ENCODE measurements around the gene ARSK. TPM values are rescaled to one million over a fixed set of nuclear protein-coding genes. Genes with fewer than 3 reads are reported as not detected.

Gene ARSK
- total RNA-seq, 1 donor from 2014 or later, result 9.1 TPM

DNA sequence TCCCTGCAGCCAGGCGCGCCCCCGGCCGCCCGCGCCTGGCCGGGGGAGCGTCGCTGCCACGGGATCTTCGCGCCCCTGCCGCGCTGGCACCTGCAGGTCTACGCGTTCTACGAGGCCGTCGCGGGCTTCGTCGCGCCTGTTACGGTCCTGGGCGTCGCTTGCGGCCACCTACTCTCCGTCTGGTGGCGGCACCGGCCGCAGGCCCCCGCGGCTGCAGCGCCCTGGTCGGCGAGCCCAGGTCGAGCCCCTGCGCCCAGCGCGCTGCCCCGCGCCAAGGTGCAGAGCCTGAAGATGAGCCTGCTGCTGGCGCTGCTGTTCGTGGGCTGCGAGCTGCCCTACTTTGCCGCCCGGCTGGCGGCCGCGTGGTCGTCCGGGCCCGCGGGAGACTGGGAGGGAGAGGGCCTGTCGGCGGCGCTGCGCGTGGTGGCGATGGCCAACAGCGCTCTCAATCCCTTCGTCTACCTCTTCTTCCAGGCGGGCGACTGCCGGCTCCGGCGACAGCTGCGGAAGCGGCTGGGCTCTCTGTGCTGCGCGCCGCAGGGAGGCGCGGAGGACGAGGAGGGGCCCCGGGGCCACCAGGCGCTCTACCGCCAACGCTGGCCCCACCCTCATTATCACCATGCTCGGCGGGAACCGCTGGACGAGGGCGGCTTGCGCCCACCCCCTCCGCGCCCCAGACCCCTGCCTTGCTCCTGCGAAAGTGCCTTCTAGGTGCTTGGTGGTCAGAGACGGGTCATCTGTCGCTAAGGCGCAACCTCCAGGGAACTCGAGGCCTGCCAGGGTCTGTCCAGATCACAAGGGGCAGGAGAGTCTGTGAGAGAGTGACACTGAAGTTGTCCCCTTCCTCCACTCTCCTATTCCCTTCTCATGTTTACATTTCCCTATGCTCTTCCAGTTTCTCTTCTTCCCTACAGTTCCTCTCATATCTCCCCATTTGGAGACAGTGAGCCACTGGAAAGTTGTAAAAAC lies 66.3 kb downstream of the ARSK start:
- TF ChIP-seq POLR2A (IDR thresholded peaks at IDR 0.05) (no peak), POLR2AphosphoS5 (IDR thresholded peaks at IDR 0.05; ENCODE audit: insufficient read depth in 1 of 2, low read depth in 1 of 2) (peak in 1 of 2 donors; percentile 42)
- TF ChIP-seq, protein P1, sequence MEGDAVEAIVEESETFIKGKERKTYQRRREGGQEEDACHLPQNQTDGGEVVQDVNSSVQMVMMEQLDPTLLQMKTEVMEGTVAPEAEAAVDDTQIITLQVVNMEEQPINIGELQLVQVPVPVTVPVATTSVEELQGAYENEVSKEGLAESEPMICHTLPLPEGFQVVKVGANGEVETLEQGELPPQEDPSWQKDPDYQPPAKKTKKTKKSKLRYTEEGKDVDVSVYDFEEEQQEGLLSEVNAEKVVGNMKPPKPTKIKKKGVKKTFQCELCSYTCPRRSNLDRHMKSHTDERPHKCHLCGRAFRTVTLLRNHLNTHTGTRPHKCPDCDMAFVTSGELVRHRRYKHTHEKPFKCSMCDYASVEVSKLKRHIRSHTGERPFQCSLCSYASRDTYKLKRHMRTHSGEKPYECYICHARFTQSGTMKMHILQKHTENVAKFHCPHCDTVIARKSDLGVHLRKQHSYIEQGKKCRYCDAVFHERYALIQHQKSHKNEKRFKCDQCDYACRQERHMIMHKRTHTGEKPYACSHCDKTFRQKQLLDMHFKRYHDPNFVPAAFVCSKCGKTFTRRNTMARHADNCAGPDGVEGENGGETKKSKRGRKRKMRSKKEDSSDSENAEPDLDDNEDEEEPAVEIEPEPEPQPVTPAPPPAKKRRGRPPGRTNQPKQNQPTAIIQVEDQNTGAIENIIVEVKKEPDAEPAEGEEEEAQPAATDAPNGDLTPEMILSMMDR (IDR thresholded peaks at IDR 0.05), result no peak
- intact Hi-C loops (cut with DNase I), result loop anchor here (10.0 kb wide), 1 partner anchor 66 kb away; the partner anchor contains the start of genes ARSK and SKIC3
- peaks cover 21% of the 10 kb centered on the region for H3K4me1 ChIP-seq
- H3K27me3 ChIP-seq, result no peaks in the 10 kb centered on the region
- H3K27ac ChIP-seq, result peak overlapping the region; percentile 19
- H3K9me3 ChIP-seq, result no peaks in the 10 kb centered on the region
- H3K36me3 ChIP-seq, result no peaks in the 10 kb centered on the region
- H3K4me3 ChIP-seq, result peak overlapping the region; percentile 56 to 66
- no peak for DNase-seq (ENCODE audit: extremely low spot score in 2 of 2)

DNA sequence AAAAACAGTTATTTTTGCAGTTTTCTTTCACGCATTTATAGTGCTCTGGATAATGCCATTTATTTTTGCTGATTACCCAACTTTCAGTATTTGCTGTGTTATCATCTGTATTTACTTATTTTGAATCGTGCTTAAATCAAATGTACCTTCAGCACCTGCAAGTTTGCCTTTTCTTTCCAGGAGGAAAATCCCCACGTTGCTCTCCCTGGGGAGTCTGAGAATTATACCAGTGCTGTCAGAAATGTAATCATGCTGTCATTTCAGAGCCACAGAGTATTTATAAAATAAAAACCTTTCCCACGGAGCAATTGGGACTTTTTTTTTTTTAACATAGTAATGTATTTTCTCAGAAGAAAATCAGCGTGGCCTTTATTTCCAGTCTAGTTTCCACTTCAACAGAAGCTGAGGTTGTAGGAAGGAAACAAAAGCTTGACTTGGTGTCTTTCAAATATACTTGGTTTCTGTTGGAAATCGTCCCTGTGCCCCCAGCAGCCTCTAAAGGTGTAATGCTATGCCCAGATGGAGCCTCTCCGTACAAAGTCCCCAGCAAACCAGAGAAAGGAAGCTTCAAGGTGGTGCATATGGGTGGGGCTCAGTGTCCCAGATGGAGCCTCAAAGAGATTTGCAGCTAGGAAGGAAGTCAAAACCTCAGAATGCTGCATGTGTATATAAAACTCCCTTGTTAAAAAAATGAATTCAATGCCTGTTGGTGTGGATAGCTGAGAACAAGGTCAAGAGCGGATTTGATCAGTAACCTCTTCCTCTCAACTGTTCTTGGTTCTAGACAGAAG lies 67.1 kb downstream of the ARSK start:
- no peaks in the 10 kb centered on the region for H3K9me3 ChIP-seq
- no peaks in the 10 kb centered on the region for H3K27me3 ChIP-seq
- DNase-seq (ENCODE audit: extremely low spot score in 2 of 2), result no peak
- no peak overlapping the region for H3K27ac ChIP-seq
- no peaks in the 10 kb centered on the region for H3K36me3 ChIP-seq
- peaks cover 21% of the 10 kb centered on the region for H3K4me1 ChIP-seq
- intact Hi-C loops (cut with DNase I), result loop anchor here (10.0 kb wide), 1 partner anchor 67 kb away; the partner anchor contains the start of genes ARSK and SKIC3
- TF ChIP-seq, protein P1 (IDR thresholded peaks at IDR 0.05), result no peak
- no peak for TF ChIP-seq POLR2AphosphoS5 (IDR thresholded peaks at IDR 0.05; ENCODE audit: insufficient read depth in 1 of 2, low read depth in 1 of 2)
- TF ChIP-seq POLR2A (IDR thresholded peaks at IDR 0.05), result no peak
- no peak overlapping the region for H3K4me3 ChIP-seq

DNA sequence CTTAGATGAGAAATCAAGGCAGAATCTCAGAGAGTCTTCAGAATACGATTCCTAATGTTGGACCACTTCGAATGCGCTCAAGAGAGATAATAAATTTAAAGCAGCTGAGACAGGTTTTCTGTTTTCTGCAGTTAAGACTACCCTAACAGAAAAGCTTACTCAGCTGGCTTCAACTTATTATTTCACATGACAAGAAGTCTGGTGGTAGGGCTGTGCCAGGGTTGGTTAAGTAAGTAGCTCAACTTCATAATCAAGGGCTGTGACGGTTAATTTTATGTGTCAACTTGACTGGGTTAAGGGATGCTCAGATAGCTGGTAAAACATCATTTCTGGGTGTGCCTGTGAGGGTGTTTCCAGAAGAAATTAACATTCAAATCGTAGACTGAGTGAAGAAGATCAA lies 68.8 kb downstream of the ARSK start:
- H3K36me3 ChIP-seq, result no peaks in the 10 kb centered on the region
- H3K4me1 ChIP-seq, result peaks cover 21% of the 10 kb centered on the region
- H3K27me3 ChIP-seq, result no peaks in the 10 kb centered on the region
- no peak overlapping the region for H3K4me3 ChIP-seq
- no peaks in the 10 kb centered on the region for H3K9me3 ChIP-seq
- no peak for DNase-seq (ENCODE audit: extremely low spot score in 2 of 2)
- TF ChIP-seq POLR2A (IDR thresholded peaks at IDR 0.05) (no peak), POLR2AphosphoS5 (IDR thresholded peaks at IDR 0.05; ENCODE audit: insufficient read depth in 1 of 2, low read depth in 1 of 2) (no peak)
- TF ChIP-seq, protein P1 (IDR thresholded peaks at IDR 0.05), result no peak
- intact Hi-C loops (cut with DNase I), result loop anchor here (10.0 kb wide), 1 partner anchor 69 kb away; the partner anchor contains the start of genes ARSK and SKIC3
- H3K27ac ChIP-seq, result no peak overlapping the region

DNA sequence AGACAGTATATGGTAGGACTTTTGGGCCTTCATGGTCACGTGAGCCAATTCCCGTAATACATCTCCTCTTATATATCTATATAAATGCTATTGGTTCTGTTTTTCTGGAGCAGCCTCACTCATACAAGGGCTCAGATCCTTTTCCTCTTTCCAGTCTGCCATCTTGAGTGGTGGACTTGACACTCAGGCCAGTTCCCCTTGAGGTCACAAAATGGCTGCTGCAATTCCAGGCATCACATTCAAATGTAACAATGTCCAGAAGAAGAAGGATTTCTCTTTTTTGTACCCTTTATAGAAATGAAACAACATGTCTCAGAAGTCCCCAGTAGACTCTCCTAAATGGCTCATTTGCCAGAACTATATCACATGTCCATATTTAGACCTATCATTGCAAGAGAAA lies 69.5 kb downstream of the ARSK start:
- intact Hi-C loops (cut with DNase I), result loop anchor here (10.0 kb wide), 1 partner anchor 70 kb away; the partner anchor contains the start of genes ARSK and SKIC3
- TF ChIP-seq POLR2AphosphoS5 (IDR thresholded peaks at IDR 0.05; ENCODE audit: insufficient read depth in 1 of 2, low read depth in 1 of 2) (no peak), POLR2A (IDR thresholded peaks at IDR 0.05) (no peak)
- TF ChIP-seq, protein P1 (IDR thresholded peaks at IDR 0.05), result no peak
- Histone ChIP-seq H3K36me3 (no peaks in the 10 kb centered on the region), H3K4me3 (no peak overlapping the region), H3K9me3 (no peaks in the 10 kb centered on the region), H3K27me3 (no peaks in the 10 kb centered on the region), H3K27ac (no peak overlapping the region), H3K4me1 (peaks cover 16% of the 10 kb centered on the region)
- no peak for DNase-seq (ENCODE audit: extremely low spot score in 2 of 2)
